GM12864 (cell line): ENCODE results near the gene COL26A1.
"Not testable (repeated sequence)": the region's sequence is repeated elsewhere in the genome, so short reads cannot be mapped to it uniquely, and the experiment has no call there.

Source experiments
- DNase-seq: peaks from one replicate; pipeline ENCODE4 v3.0.0-alpha.2; 2011; ENCODE audit warnings: low read depth
- H3K4me3 ChIP-seq: 2 replicates; pipeline ENCODE4 v1.5.1; 2011; ENCODE audit warnings: mild to moderate bottlenecking, low read depth, low read length, control low read depth
- TF ChIP-seq, protein P1 (sequence below): IDR thresholded peaks from 2 replicates; pipeline ENCODE4 v1.5.1; 2011; ENCODE audit warnings: low read depth, mild to moderate bottlenecking, moderate library complexity, low read length, control low read depth, inconsistent platforms; ENCODE audit errors: missing control alignments

COL26A1 gene

DNA sequence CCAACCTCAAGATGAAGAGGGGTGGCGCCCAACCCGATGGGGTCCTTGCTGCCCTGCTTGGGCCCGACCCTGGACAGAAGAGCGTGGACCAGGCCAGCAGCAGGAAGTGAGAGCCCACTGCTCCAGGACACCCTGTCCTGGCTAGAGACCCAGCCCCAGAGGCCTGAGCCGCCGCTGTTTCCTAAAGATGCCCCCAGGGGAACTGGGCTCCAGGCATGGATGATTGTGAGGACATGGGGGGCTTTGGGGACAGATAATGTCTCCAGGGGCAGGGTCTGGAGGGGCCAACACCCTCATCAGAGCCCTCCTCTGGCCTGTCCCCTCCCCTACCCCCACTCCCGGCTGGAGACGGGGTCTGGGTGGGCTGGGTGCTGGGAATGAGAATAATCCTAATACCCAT lies 194.7 kb downstream of the COL26A1 start:
- DNase-seq: no peak
- TF ChIP-seq, protein P1, sequence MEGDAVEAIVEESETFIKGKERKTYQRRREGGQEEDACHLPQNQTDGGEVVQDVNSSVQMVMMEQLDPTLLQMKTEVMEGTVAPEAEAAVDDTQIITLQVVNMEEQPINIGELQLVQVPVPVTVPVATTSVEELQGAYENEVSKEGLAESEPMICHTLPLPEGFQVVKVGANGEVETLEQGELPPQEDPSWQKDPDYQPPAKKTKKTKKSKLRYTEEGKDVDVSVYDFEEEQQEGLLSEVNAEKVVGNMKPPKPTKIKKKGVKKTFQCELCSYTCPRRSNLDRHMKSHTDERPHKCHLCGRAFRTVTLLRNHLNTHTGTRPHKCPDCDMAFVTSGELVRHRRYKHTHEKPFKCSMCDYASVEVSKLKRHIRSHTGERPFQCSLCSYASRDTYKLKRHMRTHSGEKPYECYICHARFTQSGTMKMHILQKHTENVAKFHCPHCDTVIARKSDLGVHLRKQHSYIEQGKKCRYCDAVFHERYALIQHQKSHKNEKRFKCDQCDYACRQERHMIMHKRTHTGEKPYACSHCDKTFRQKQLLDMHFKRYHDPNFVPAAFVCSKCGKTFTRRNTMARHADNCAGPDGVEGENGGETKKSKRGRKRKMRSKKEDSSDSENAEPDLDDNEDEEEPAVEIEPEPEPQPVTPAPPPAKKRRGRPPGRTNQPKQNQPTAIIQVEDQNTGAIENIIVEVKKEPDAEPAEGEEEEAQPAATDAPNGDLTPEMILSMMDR: no peak
- H3K4me3 ChIP-seq: no peak overlapping the region

DNA sequence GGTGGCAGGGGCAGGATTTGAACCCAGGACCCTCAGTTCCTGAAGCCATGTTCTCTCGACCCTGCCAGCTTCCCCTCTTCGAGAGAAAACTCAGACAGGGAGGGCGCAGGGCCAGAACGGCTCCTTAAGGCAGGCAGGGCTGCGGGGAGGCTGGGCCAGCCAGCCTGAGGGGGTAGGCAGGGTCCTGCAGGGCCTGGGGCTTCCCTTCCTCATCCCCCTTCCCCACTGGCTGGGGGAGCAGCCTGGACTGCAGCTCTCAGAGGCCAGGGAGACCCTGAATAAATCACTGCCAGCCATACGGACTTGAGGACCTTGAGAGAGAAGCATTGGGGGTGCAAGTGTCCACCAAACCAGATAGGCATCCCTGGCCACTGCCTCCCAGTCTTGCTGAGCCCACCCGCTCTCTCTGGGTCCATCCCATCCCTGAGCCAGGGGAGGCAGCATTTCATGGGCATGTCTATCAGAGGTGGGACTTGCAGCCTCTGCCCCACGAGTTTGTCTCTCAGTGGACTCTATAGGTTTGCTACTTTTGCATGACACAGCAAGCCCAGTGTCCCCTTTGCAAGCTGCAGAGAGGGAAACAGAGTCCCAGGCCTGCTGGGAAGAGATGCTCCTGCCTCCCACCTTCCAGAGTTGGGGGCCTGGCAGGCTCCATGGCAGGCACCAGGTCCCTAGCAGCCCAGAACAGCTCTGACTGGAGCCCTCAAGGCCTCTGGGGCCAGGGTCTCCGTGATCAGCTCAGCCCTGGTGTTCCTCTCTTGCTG lies 195.5 kb downstream of the COL26A1 start:
- TF ChIP-seq, protein P1: no peak
- DNase-seq: no peak
- no peak overlapping the region for H3K4me3 ChIP-seq

DNA sequence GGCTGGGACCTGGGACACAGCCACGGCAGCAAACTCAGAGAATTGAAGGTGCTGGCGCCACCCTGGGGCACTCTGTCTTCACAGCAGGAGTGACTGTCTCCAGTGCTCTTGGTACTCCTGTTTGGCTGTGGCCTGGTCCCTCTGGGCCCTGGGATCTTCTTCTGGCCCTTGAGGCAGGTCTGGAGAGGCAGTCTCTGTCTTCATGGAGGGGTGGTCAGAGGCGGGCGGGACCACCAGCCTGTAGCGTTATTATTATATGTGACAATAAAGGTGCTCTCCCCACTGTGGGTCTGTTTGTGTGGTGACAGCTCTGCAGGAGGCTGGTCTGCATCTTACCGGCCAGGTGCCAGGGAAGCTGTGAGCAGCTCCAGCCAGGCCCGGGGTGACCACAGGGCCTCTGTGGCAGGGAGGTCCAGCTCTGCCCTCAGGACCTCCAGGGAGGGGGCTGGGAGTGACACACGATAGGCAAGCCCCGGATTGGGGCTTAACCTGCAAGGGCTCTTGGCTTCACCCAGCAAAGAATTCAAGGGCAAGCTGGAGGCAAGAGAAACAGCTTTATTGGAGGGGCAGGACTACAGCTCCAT lies 196.2 kb downstream of the COL26A1 start:
- TF ChIP-seq, protein P1: no peak
- no peak for DNase-seq
- H3K4me3 ChIP-seq: no peak overlapping the region

DNA sequence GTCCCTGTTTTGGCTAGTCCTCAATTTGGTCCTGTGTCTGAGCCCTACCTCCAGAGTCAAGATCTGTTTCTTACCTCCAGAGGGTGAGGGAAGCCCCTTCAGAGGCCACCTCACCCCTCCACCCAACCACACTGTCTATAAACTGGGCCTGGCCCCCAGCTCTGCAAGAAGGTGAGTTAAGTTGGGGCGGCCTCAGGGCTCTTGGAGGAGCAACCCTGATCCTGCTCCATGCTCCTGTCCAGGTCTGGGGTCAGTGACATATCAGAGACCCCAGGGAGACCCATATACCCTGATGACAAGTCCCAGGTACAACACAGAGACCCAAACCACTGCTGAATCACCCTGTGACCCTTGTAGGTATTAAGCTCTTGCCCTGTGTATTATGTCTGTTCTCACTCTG lies 196.9 kb downstream of the COL26A1 start:
- TF ChIP-seq, protein P1: no peak
- no peak for DNase-seq

DNA sequence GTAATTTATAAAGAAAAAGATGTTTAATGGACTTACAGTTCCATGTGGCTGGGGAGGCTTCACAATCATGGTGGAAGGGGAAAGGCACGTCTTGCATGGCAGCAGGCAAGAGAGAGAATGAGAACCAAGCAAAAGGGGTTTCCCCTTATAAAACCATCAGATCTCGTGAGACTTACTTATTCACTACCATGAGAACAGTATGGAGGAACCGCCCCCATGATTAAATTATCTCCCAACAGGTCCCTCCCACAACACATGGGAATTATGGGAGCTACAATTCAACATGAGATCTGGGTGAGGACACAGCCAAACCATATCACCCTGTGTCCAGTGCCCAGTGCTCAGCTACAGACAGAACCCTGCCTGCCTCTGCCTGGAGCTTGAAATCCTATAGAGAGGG lies 197.3 kb downstream of the COL26A1 start:
- not testable (repeated sequence) for H3K4me3 ChIP-seq, DNase-seq

More for the DNA sequence above, 196.9 kb downstream of the COL26A1 start:
- no peak overlapping the region for H3K4me3 ChIP-seq

DNA sequence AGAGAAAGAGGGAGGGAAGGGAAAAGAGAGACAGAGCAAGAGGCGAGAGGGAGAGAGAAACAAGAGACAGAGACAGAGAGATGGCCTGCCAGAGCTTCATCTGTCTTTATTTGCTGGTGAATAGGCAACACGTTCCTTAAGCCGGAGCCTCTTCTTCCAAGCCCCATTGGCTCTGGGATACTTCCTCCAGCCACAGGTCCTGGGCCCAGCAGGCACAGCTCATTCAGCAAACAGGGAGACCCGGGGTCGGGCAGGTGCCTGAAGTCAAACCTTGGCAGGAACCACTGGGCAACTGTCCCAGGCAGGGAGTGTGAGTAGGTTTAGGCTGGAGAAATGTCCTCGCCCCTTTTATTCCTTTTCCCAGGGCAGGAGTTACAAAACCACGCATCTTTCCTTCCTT lies 198.2 kb downstream of the COL26A1 start:
- TF ChIP-seq, protein P1: no peak
- no peak overlapping the region for H3K4me3 ChIP-seq
- DNase-seq: no peak

DNA sequence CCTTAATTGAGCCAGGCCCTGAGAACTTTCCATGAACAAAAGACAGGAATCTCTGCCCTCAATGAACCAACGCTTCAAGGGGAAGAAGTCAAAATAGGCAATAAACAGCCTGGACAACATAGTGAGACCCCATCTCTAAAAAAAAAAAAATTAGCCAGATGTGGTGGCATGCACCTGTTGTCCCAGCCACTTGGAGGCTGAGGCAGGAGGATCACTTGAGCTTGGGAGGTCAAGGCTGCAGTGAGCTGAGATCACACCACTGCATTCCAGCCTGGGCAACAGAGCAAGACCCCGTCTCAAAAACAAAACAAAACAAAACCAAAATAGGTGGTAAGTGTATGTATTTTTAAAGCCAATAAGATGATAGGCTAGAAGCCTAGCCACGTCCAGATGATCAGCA lies 198.6 kb downstream of the COL26A1 start:
- DNase-seq, H3K4me3 ChIP-seq: not testable (repeated sequence)

DNA sequence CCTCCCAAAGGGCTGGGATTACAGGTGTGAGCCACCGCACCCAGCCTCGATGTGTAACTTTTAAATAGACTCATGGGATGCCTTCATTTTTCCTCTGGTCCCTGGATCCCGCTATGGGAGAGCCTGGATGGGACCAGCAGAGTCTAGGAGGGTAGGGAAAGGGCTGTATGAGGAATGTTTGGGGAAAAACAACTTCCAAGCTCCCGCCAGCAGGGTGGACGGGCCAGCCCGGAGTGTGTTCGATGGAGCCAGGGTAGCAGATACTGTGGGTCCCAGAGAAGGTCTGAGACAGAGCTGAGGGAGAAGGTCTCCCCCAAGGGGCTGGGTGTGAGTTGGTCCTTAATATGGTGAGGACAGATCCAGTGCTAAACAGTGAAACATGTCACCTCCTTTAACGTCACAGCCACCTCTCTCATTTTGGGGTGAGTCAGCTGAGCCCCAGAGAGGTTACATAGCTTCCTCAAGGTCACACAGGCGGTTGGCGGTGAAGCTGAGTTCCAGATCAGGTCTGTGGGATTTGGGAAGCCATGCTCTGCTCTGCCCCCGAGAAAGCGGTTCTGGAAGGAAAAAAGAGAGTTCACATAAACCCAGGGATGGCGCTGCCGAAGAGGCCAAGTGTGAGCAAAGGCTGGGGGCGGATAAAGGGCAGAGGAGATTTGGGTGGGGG lies 200.0 kb downstream of the COL26A1 start:
- TF ChIP-seq, protein P1: no peak
- DNase-seq: no peak
- no peak overlapping the region for H3K4me3 ChIP-seq
